Left lung (tissue), 10 donors: ENCODE data around the gene TMEM123. TPM values are rescaled to one million over a fixed set of nuclear protein-coding genes. Genes with fewer than 3 reads are reported as not detected.

ENCODE experiments used
- ATAC-seq: fragments of 200-7000 bp; cut with Tn5 transposase; one replicate; pipeline ENCODE4 v1.9.1; 2020; ENCODE audit warnings: moderate library complexity
- DNase-seq, 4 donors: peaks; one replicate each; pipeline ENCODE4 v3.0.0-alpha.2; 2013 to 2020
- H3K27ac ChIP-seq, 2 donors: fragments of 200-600 bp; sonication (generic) in 1 of 2; one replicate each; pipeline versions ENCODE4 v1.5.0 to v1.8.0; 2020 to 2021
- H3K27me3 ChIP-seq, 2 donors: fragments of 200-600 bp; sonication (generic) in 1 of 2; one replicate each; pipeline versions ENCODE4 v1.5.0 to v1.8.0; 2020 to 2021
- H3K36me3 ChIP-seq, 2 donors: fragments of 200-600 bp; sonication (generic) in 1 of 2; one replicate each; pipeline versions ENCODE4 v1.5.0 to v1.8.0; 2020 to 2021
- H3K4me1 ChIP-seq, 2 donors: fragments of 200-600 bp; one replicate each; pipeline ENCODE4 v1.8.0; 2021
- H3K4me3 ChIP-seq, 2 donors: fragments of 200-600 bp; sonication (generic) in 1 of 2; one replicate each; pipeline versions ENCODE4 v1.5.0 to v1.8.0; 2020 to 2021; ENCODE audit warnings: mild to moderate bottlenecking in 1 of 2
- H3K9me3 ChIP-seq, 2 donors: fragments of 200-600 bp; sonication (generic) in 1 of 2; one replicate each; pipeline versions ENCODE4 v1.5.0 to v1.8.0; 2020 to 2021
- intact Hi-C, 2 donors: fragments of 100-400 bp; cut with DNase I; formaldehyde crosslinking; loops; one replicate each; pipeline versions ENCODE4 v1.11.2 to v1.14.2; 2022
- polyA plus RNA-seq, 6 donors: library from polyadenylated mRNA; unstranded; fragments of 120-200 nt; gene quantifications; one replicate each; pipeline ENCODE4 v1.2.1, GENCODE V29; 2013; ENCODE audit not compliant: insufficient read length in 6 of 6
- total RNA-seq, 2 donors: library from RNA; stranded (reverse); fragmentation: NEBNext Ultra II Directional; extraction: Animal tissue kit (Norgen Biotek cat#: 25700); gene quantifications; one replicate each; pipeline ENCODE4 v1.2.1, GENCODE V29; 2021
- TF ChIP-seq, protein P1 (sequence below), 2 donors: fragments of 200-600 bp; sonication (generic) in 1 of 2; IDR thresholded peaks; one replicate each; pipeline versions ENCODE4 v1.5.0 to v1.8.0; 2021; ENCODE audit warnings: antibody characterized with exemption in 2 of 2
- donor health status: DM: no; HTN: yes; CAD: no.
- donor health status: DM: no; HTN: no; CAD: no.

The TMEM123 gene
- total and polyA plus RNA-seq, 8 donors = 127 to 351 (median 260) TPM

DNA sequence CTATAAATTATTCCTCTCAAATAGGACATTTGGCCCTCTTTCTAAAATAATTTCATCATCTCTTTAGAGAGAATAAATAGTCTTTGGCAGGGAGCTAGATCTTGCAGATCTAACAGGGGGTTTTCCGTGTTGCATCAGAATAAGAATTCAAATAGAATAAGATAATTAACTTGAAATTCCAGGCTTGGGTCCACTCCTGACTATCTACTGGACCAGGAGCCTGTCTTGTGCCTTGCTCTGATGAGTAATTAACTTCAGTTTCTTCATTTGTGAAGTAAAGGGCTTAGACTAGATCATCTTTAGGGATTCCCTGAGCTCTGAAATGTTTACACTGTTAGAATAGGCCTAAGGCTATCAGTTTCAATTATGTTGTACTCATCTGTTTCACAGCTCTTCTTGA is 23.5 kb upstream of the TMEM123 start:
- Histone ChIP-seq H3K4me1 (peaks cover 0 to 14% of the 10 kb centered on the region in 2 donors), H3K27me3 (no peaks in the 10 kb centered on the region), H3K36me3 (no peaks in the 10 kb centered on the region), H3K4me3 (no peak overlapping the region), H3K27ac (peak overlapping the region in 1 of 2 donors; percentile 10), H3K9me3 (no peaks in the 10 kb centered on the region)
- TF ChIP-seq, protein P1, sequence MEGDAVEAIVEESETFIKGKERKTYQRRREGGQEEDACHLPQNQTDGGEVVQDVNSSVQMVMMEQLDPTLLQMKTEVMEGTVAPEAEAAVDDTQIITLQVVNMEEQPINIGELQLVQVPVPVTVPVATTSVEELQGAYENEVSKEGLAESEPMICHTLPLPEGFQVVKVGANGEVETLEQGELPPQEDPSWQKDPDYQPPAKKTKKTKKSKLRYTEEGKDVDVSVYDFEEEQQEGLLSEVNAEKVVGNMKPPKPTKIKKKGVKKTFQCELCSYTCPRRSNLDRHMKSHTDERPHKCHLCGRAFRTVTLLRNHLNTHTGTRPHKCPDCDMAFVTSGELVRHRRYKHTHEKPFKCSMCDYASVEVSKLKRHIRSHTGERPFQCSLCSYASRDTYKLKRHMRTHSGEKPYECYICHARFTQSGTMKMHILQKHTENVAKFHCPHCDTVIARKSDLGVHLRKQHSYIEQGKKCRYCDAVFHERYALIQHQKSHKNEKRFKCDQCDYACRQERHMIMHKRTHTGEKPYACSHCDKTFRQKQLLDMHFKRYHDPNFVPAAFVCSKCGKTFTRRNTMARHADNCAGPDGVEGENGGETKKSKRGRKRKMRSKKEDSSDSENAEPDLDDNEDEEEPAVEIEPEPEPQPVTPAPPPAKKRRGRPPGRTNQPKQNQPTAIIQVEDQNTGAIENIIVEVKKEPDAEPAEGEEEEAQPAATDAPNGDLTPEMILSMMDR (IDR thresholded peaks at IDR 0.05) = no peak
- DNase-seq (no peak), ATAC-seq (no peak)
- intact Hi-C loops = no loop called here

DNA sequence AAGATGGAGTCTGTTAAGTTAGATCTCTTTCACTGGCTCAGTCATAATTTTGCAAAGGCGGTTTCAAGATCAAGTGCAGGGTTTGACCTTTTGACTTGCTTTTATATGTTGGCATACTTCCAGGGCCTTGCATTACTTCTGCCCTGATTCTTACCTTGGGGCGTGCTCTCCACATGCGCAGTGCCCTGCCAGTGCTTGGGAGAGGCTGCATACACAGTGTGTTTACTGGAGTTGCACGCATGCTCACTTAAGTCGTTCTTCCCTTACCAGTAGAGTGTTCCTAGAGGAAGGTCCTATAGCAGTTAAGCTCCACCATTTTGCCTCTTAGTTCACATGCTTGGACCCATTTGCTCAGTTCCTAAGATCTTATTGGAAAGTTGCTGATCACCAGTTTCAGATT is 21.0 kb upstream of the TMEM123 start:
- H3K9me3 ChIP-seq = no peaks in the 10 kb centered on the region
- H3K27ac ChIP-seq = no peak overlapping the region
- H3K4me1 ChIP-seq = peaks cover 0 to 25% of the 10 kb centered on the region in 2 donors

DNA sequence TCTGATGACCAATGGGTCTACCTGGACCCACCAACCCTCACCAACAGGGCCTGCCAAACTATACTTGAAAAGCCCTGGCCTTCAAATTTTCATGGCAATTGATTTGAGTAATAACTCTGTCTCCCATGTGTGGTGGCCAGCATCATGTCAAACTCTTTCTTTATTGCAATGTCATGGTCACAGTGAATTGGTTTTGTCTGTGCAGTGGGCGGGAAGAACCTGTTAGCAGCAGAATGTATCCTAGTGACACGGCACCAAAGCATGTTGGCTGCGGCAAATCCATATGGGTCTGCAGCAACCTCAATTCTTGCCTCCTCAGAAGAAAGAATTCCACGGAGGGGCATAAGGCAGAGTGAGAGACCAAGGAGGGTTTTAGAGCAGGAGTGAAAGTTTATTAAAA is 19.6 kb upstream of the TMEM123 start:
- no peaks in the 10 kb centered on the region for H3K9me3 ChIP-seq
- H3K4me1 ChIP-seq = peaks cover under 1 to 33% of the 10 kb centered on the region in 2 donors
- no peaks in the 10 kb centered on the region for H3K36me3 ChIP-seq
- TF ChIP-seq, protein P1 (IDR thresholded peaks at IDR 0.05) = no peak
- intact Hi-C loops = no loop called here
- no peak for DNase-seq
- ATAC-seq = no peak
- no peaks in the 10 kb centered on the region for H3K27me3 ChIP-seq
- no peak overlapping the region for H3K4me3 ChIP-seq
- no peak overlapping the region for H3K27ac ChIP-seq

More for the DNA sequence above, 21.0 kb upstream of the TMEM123 start:
- H3K27me3 ChIP-seq = no peaks in the 10 kb centered on the region
- no peaks in the 10 kb centered on the region for H3K36me3 ChIP-seq
- ATAC-seq = no peak
- no peak overlapping the region for H3K4me3 ChIP-seq
- no peak for DNase-seq
- TF ChIP-seq, protein P1 (IDR thresholded peaks at IDR 0.05) = no peak
- intact Hi-C loops = no loop called here

DNA sequence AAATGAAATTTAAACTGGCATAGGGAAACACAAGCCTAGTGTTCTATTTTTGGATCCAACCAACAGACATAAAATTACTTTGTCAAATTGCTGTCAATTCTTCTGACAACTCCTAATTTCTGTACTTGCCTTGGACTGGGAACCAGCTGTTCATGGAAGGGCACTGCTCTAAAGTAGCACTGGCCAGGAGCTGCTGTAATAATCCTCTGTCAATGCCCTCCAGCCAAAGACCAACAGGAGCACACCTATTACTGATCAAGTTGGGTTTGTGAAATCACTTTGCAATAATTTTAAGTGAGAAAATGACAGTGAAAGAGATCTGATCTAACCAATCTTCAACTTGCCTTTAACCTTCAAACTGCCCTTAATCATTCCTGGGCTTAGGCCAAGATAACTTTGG is 18.9 kb upstream of the TMEM123 start:
- no peaks in the 10 kb centered on the region for H3K27me3 ChIP-seq
- TF ChIP-seq, protein P1 (IDR thresholded peaks at IDR 0.05) = no peak
- H3K9me3 ChIP-seq = no peaks in the 10 kb centered on the region
- H3K36me3 ChIP-seq = no peaks in the 10 kb centered on the region
- no peak overlapping the region for H3K27ac ChIP-seq
- DNase-seq = no peak
- intact Hi-C loops = no loop called here
- no peak for ATAC-seq
- no peak overlapping the region for H3K4me3 ChIP-seq
- H3K4me1 ChIP-seq = peaks cover 6 to 32% of the 10 kb centered on the region in 2 donors

DNA sequence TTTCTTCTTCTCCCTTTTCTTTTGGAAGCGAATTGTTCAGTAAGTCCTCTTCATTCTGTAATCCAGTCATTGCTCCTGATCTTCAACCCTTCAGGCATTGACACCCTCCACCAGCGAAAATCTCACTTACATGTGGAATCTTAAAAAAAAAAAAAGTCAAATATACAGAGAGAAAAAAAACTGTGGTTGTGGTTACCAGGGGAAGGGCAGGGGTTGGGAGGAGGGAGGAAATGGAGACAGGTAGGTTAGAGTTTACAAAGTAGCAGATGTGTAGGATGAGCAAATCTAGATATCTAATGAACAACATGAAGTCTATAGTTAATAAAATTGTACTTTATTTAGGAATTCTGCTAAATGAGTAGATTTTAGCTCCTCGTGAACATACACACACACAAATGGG is 17.7 kb upstream of the TMEM123 start:
- intact Hi-C loops = no loop called here
- peaks cover 6 to 36% of the 10 kb centered on the region in 2 donors for H3K4me1 ChIP-seq
- no peak overlapping the region for H3K4me3 ChIP-seq
- H3K27me3 ChIP-seq = no peaks in the 10 kb centered on the region
- H3K27ac ChIP-seq = no peak overlapping the region
- no peaks in the 10 kb centered on the region for H3K9me3 ChIP-seq
- TF ChIP-seq, protein P1 (IDR thresholded peaks at IDR 0.05) = no peak
- DNase-seq (no peak), ATAC-seq (no peak)
- H3K36me3 ChIP-seq = no peaks in the 10 kb centered on the region
